DND-41 (cell line): Measurements from ENCODE around the gene DGKH.
A peak's percentile ranks its signal among the peaks of the same experiment; 100 is the strongest.

Source experiments
- ATAC-seq: fragments of 200-7000 bp; cut with Tn5 transposase; 3 replicates; pipeline ENCODE4 v1.9.1; 2021; ENCODE audit warnings: low read depth; ENCODE audit not compliant: insufficient read depth
- DNase-seq: peaks from one replicate; pipeline ENCODE4 v3.0.0-alpha.2; 2020
- H2AFZ ChIP-seq: 2 replicates; pipeline ENCODE4 v1.6.0; 2012; ENCODE audit warnings: low read depth, low read length
- H3K27ac ChIP-seq: 2 replicates; pipeline ENCODE4 v1.5.1; 2012; ENCODE audit warnings: low read length, inconsistent platforms
- H3K27me3 ChIP-seq: fragments of 200-600 bp; sonication (generic); 2 replicates; pipeline ENCODE4 v1.6.0; 2012; ENCODE audit warnings: low read length, mild to moderate bottlenecking, inconsistent platforms; ENCODE audit not compliant: insufficient read depth, poor library complexity
- H3K36me3 ChIP-seq: 2 replicates; pipeline ENCODE4 v1.5.1; 2012; ENCODE audit warnings: low read length, inconsistent platforms; ENCODE audit not compliant: insufficient read depth
- H3K4me1 ChIP-seq: 2 replicates; pipeline ENCODE4 v1.5.1; 2012; ENCODE audit warnings: mild to moderate bottlenecking, low read length; ENCODE audit not compliant: insufficient read depth
- H3K4me2 ChIP-seq: 2 replicates; pipeline ENCODE4 v1.6.0; 2012; ENCODE audit warnings: mild to moderate bottlenecking, moderate library complexity, low read length, inconsistent platforms; ENCODE audit not compliant: insufficient read depth
- H3K4me3 ChIP-seq, 2 experiments: fragments of 200-600 bp in 1 of 2; shearing (Covaris generic) in 1 of 2; 2 replicates each; pipeline ENCODE4 v1.5.1; 2012 to 2016; ENCODE audit warnings: inconsistent platforms in 2 of 2, low read length in 2 of 2, mild to moderate bottlenecking in 2 of 2, low read depth in 1 of 2, moderate library complexity in 1 of 2
- H3K79me2 ChIP-seq: 2 replicates; pipeline ENCODE4 v1.6.0; 2012; ENCODE audit warnings: low read length, inconsistent platforms; ENCODE audit not compliant: insufficient read depth
- H3K9ac ChIP-seq: 2 replicates; pipeline ENCODE4 v1.6.0; 2012; ENCODE audit warnings: low read depth, mild to moderate bottlenecking, inconsistent platforms, low read length, moderate library complexity
- H3K9me3 ChIP-seq: 2 replicates; pipeline ENCODE4 v1.5.1; 2012; ENCODE audit warnings: low read length, moderate library complexity, mild to moderate bottlenecking, inconsistent platforms; ENCODE audit not compliant: insufficient read depth, severe bottlenecking
- H4K20me1 ChIP-seq: 2 replicates; pipeline ENCODE4 v1.6.0; 2012; ENCODE audit warnings: low read length; ENCODE audit not compliant: insufficient read depth
- CTCF ChIP-seq: IDR thresholded peaks from 2 replicates; pipeline ENCODE4 v1.5.1; 2012; ENCODE audit warnings: borderline replicate concordance, low read length, moderate library complexity, mild to moderate bottlenecking; ENCODE audit not compliant: poor library complexity, severe bottlenecking; ENCODE audit errors: extremely low read depth
- EZH2 ChIP-seq: IDR thresholded peaks from 3 replicates; pipeline ENCODE4 v1.6.1; 2012; ENCODE audit warnings: borderline replicate concordance, low read depth, mild to moderate bottlenecking, moderate library complexity, low read length, inconsistent platforms; ENCODE audit not compliant: severe bottlenecking

Gene DGKH

GRCh38 chr13:42279986-42280385 is 231.5 kb downstream of the DGKH start:
- no peak overlapping the region for H3K4me3 ChIP-seq
- peaks cover 13% of the 10 kb centered on the region for H3K4me1 ChIP-seq
- H3K27me3 ChIP-seq = no peaks in the 10 kb centered on the region
- TF ChIP-seq CTCF (no peak), EZH2 (no peak)
- no peak overlapping the region for H3K9ac ChIP-seq
- ATAC-seq = no peak
- H3K79me2 ChIP-seq = peaks cover 88% of the 10 kb centered on the region
- DNase-seq = no peak
- H3K36me3 ChIP-seq = 0 out of 2 replicates have a peak, but pooled peaks cover 3% of the 10 kb centered on the region
- H4K20me1 ChIP-seq = peaks cover 3% of the 10 kb centered on the region; the same call in 1 of the 2 replicates
- no peak overlapping the region for H3K27ac ChIP-seq
- H3K9me3 ChIP-seq = no peaks in the 10 kb centered on the region
- no peak overlapping the region for H3K4me2 ChIP-seq
- H2AFZ ChIP-seq = no peak overlapping the region

GRCh38 chr13:42280537-42280936 is 232.1 kb downstream of the DGKH start:
- Histone ChIP-seq H3K9ac (no peak overlapping the region), H2AFZ (no peak overlapping the region), H3K4me1 (peaks cover 9% of the 10 kb centered on the region), H3K4me3 (no peak overlapping the region), H3K79me2 (peaks cover 86% of the 10 kb centered on the region), H3K36me3 (0 out of 2 replicates have a peak, but pooled peaks cover 2% of the 10 kb centered on the region), H3K27me3 (no peaks in the 10 kb centered on the region), H4K20me1 (peaks cover 3% of the 10 kb centered on the region; the same call in 1 of the 2 replicates), H3K4me2 (no peak overlapping the region), H3K27ac (no peak overlapping the region), H3K9me3 (no peaks in the 10 kb centered on the region)
- TF ChIP-seq CTCF (no peak), EZH2 (no peak)
- no peak for ATAC-seq
- no peak for DNase-seq

- no peak for ATAC-seq
- DNase-seq = no peak
- Histone ChIP-seq H4K20me1 (0 out of 2 replicates have a peak, but pooled peaks cover 3% of the 10 kb centered on the region), H3K9me3 (no peaks in the 10 kb centered on the region), H3K4me2 (no peak overlapping the region), H3K79me2 (peaks cover 60% of the 10 kb centered on the region), H3K4me3 (no peak overlapping the region), H2AFZ (no peak overlapping the region), H3K27me3 (no peaks in the 10 kb centered on the region), H3K9ac (no peak overlapping the region), H3K4me1 (no peaks in the 10 kb centered on the region), H3K27ac (no peak overlapping the region), H3K36me3 (peaks cover 21% of the 10 kb centered on the region)
- TF ChIP-seq CTCF (no peak), EZH2 (no peak)
Observed at GRCh38 chr13:42283574-42283973, 235.1 kb downstream of the DGKH start.

GRCh38 chr13:42284068-42284467 is 235.6 kb downstream of the DGKH start:
- no peak overlapping the region for H3K9ac ChIP-seq
- no peaks in the 10 kb centered on the region for H3K4me1 ChIP-seq
- DNase-seq (no peak), ATAC-seq (peak; percentile 42; the same call in 1 of the 3 replicates)
- TF ChIP-seq EZH2 = no peak
- TF ChIP-seq CTCF = no peak
- H3K9me3 ChIP-seq = no peaks in the 10 kb centered on the region
- H3K27ac ChIP-seq = no peak overlapping the region
- H3K36me3 ChIP-seq = peaks cover 26% of the 10 kb centered on the region
- H3K79me2 ChIP-seq = peaks cover 55% of the 10 kb centered on the region
- no peak overlapping the region for H3K4me3 ChIP-seq
- H3K27me3 ChIP-seq = no peaks in the 10 kb centered on the region
- H3K4me2 ChIP-seq = no peak overlapping the region
- 0 out of 2 replicates have a peak, but pooled peaks cover 3% of the 10 kb centered on the region for H4K20me1 ChIP-seq
- H2AFZ ChIP-seq = no peak overlapping the region
